Skin of body (tissue), 2 donors: ENCODE results near the gene TAF9B. TPM values are rescaled to one million over a fixed set of nuclear protein-coding genes. Genes with fewer than 3 reads are reported as not detected.
"Not testable (repeated sequence)": the region's sequence is repeated elsewhere in the genome, so short reads cannot be mapped to it uniquely, and the experiment has no call there.

Source experiments
- DNase-seq: peaks from one replicate; lab custom pipeline; 2025; lab: John Stamatoyannopoulos, UW
- total RNA-seq: library from RNA; depleted of rRNA; stranded (reverse); fragments of >200 nt; gene quantifications from one replicate; pipeline ENCODE4 v1.2.3, GENCODE V29; 2014

The TAF9B gene
- total RNA-seq, 1 donor from 2014 or later, result 22.4 TPM

DNA sequence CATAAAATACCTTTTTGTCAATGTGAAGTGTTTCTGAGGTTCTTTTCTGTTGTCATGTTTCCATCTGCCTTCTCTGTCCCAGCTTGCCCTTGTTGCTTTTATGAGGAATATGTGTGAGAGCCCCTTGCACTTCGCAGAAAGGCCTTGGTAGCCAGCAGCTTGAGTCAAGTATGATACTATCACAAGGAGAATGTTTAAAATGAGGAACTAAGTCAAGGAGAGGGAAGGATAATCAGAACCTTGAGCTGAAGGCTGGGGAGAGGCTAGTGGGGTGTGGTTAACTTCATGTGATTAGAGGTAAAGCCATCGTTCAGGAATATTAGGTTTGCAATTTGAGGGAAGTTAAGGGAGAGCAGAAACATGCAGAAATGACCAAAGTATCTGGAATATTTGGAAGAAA, 22.7 kb downstream of the TAF9B start:
- no peak for DNase-seq

DNA sequence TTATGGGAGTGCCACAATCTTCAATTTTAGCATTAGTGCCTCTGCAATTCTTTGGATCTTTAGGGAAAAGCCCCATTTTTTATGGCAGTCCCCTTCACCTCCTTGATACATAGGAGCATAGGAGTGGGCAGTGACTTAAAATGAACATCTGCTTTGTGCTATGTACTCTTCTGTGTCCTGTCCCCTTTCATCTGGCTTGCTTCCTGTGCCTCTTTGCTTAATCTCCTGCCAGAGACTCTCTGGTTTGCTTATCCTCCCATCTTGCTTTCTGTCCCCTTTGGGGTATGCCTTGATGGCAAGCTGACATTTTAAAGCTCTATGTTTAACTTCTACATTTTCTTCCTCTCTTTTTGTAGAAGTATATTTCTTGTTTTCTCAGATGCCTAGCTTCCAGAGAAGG, 23.1 kb downstream of the TAF9B start:
- DNase-seq, result no peak

DNA sequence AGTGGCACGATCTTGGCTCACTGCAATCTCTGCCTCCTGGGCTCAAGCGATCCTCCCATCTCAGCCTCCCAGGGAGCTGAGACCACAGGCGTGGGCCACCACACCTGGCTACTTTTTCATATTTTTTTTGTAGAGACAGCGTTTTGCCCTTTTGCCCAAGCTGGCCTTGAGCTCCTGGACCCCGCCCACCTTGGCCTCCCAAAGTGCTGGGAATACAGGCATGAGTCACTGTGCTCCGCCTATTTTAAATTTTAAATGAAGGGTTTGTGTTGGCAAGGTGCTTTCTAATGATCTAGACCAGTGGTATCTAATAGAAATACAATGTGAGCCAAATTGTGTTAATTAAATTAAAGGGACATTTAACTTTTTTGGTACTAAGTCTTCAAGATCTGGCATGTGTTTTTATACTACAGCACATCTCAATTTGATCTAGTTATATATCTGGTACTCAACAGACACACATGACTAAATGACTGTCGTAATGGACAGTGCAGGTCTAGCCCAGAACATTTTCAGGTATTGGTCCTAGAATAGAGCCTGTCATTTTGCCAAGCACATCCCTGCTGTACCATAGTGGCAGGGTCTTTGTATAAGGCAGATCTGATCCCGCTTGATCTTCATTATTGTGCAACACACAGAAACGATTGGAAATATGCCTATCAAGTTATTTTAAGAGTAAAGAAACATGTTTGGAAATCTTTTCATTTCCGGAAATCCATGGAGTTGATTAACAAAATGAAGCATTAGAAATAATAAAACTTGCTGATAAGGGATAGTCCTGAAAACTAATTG, 28.1 kb downstream of the TAF9B start:
- no peak for DNase-seq

DNA sequence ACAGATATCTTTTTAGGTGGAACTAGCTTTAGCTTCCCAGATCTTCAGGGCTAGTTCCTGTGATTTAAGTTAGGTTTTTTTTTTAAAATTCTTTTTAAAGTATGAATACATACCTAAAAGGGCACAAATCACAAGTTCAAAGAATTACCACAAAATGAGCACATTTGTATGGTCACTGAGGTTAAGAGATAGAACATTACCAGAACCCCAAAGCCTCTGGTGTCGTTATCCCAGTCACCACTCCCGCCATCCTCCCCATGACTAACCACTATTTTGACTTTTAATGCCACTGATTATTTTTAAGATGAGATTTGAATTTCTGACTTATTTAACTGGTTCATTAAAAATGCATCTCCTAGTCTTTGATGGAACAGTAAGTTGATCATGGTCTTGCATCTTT, 30.0 kb downstream of the TAF9B start:
- no peak for DNase-seq

DNA sequence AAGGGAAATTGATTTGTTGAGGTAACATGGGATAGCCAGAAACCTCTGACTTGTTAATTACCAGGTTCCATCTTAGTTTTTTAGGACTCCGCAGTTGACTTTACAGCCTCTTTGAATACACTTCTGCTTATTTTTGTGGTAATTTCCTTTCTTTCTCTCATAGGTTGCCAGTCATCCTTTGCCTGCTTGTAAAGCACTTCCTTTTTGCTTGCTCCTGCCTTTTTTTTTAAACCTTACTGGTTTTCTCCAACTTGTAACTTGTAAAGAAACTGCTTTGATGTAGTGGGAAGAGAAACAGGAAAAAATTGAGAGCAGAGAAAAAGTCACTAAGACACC, 32.8 kb downstream of the TAF9B start:
- DNase-seq, result no peak

DNA sequence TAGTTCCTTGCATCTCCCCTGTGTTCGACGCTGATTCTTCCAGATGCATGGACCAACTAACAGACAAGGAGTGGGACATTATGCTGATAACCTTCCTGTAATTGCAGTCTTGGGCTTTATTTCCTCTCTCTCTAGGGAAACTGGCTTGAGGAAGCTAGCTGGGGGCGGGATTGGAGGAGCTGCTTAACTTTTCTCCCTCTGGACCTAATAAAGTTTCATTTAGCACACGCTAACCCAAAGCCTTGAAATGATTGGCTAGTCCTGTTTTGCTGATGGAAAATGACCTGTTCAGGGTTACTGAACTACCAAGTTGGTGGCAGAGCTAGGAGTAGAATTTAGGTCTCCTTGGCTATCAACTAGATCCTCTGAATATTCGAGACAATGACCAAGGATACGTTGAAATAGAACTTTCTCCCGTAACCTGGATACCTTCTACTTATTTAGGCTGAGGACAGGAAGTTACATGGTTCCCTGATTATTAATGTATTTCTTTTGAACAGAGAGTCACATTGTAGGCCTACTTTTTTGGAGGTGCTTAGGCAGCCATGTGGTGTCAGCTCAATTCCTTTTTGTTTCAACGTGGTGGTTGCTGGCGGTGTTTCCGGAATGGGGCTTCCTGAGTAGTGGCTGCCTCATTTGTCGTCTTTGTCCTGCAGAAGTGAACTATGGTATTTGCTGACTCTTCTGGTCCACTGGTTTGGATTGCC, 33.4 kb downstream of the TAF9B start:
- no peak for DNase-seq

DNA sequence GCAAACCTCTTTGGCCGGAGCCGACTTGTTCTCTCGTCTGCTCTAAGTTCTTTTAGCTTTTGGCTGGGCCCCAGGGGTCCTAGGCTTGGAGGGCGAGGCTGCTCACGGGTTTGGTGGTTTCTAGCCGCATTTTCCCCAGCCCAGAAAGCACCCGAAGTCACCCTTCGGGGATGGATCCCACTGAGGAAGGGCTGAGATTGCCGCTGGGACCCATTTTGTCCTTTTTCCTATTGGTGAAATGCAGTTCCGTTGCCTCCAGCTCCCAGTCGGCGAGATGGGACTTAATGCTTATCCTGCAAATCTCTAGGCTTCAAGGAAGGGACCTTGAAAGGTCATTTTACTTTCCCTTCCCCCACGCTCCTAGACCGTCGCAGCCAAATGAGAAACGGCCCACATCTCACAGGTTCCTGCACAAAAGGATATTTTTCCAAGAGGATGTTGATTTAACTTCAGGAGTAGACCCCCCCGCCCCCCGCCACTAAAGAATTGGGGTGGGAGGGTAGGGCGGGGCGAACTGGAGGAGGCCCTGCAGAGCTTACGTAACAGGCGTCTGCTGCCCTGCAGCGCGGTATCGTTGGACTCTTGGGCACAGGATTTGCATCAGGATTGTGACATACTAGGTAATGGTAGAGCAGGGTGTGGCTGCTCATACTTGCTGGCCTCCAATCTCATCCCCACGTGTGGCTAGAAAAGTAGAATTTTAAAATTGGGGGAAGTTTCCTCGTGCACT, 34.8 kb downstream of the TAF9B start:
- DNase-seq, result no peak

DNA sequence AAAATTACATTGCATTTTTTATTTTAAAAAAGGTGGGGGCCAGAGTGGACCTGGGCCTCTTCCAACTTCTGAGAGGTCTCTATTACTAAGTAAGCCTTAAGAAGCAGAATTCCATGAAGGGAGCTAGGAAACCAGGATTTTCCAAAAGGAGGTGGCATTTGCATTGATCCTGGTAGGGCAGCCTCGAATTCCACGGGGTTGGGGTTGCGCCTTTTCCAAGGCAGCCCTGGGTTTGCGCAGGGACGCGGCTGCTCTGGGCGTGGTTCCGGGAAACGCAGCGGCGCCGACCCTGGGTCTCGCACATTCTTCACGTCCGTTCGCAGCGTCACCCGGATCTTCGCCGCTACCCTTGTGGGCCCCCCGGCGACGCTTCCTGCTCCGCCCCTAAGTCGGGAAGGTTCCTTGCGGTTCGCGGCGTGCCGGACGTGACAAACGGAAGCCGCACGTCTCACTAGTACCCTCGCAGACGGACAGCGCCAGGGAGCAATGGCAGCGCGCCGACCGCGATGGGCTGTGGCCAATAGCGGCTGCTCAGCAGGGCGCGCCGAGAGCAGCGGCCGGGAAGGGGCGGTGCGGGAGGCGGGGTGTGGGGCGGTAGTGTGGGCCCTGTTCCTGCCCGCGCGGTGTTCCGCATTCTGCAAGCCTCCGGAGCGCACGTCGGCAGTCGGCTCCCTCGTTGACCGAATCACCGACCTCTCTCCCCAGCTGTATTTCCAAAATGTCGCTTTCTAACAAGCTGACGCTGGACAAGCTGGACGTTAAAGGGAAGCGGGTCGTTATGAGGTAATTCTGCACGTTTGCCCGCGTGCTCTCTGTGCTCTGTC, 35.6 kb downstream of the TAF9B start, which contains the start of gene PGK1:
Gene PGK1 (plus strand): TSS at position 626 of the 824 bp plus-strand sequence. CDS start 93 bp downstream, at position 719.
- peak; percentile 95 for DNase-seq

DNA sequence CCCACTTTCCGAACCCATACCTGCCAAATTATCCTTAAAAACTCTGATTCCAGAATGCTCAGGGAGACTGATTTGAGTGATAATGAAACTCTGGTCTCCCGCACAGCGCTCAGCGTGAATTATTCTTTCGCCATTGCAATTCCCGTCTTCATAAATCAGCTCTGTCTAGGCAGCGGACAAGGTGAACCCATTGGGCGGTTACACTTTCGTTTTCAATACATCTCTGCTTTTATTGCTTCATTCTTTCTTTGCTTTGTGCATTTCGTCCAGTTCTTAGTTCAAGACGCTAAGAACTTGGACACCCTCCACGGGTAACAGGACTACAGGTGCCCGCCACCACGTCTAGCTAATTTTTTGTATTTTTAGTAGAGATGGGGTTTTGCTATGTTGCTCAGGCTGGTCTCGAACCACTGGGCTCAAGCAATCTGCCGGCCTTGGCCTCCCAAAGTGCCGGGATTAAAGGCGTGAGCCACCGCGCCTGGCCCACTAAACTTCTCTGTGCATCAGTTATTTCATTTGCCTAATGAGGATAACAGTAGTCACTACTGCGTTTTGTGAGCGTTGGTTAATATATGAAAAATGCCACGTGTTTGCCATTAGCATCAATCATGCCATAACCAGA, 36.3 kb downstream of the TAF9B start:
- DNase-seq, result no peak

DNA sequence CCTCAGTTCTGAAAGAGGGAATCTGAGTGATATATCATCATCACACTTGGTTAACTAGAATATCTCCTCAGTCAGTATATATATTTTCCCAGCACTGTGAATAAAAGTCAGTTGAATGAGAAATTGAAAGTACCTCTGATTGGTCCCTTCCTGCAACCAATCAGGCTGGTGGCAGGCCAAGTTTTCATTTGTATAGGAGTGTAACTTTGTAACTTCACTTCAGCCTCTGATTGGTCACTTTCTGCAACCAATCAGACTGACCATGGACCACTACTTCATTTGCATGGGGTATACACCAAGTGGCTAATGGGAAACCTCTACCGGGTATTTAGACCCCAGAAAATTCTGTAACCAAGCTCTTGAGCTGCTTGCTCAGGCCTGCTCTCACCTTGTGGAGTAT, 37.4 kb downstream of the TAF9B start:
- DNase-seq, result no peak

DNA sequence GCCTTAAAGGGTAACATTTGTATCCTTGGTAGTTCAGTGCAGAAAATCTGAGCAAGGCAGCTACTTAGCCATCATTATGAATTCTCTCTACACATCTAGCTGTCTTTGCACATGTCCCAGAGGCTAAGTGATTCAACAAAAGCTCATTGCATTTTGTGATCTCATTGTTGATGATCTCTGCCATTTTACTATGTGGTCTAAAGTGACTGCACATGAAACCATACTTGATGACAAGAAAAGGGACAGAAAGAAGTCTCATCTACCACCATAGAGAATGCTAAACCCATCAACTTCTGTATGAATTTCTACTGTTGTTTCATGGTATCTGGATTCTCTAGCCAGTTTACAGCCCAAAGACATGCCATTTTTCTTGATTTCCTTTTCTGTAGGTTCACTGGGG, 41.3 kb downstream of the TAF9B start:
- no peak for DNase-seq

DNA sequence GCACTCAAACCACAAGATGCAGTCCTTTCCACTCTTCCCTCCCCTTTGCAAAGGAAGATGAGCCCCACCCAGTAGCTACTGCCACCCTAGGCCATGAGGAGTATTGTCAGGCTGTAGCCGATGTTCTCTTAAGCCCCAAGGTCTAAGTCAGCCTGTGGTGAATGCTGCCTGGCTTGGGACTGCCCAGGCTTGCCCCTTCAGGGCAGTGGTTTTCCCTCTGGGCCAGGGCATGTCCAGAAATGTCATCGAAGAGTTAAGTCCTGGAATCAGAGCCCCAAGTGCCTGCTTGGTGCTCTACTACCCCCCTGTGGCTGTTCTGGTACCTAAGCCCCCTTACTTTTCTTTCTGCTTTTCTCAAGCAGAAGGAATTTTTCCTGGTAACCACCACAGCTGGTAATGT, 47.2 kb downstream of the TAF9B start:
- DNase-seq, result no peak

DNA sequence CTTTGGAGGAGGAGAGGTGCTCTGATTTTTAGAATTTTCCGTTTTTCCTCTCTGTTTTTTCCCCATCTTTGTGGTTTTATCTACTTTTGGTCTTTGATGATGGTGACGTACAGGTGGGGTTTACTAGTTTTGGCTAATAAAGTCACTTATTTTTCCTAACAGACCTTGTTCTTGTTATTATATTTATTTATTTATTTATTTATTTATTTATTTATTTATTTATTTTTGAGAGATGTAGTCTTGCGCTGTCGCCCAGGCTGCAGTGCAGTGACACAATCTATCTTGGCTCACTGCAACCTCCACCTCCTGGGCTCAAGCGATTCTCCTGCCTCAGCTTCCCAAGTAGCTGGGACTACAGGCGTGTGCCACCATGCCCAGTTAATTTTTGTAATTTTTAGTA, 58.0 kb downstream of the TAF9B start:
- not testable (repeated sequence) for DNase-seq

Other genes with a start within 250 kb of the TAF9B start
- gene MAGT1, start 244.2 kb downstream of the TAF9B start, total RNA-seq, result 82.8 TPM
- 231 TPM for gene COX7B, start 240.2 kb downstream of the TAF9B start, total RNA-seq
- 20.4 TPM for gene ATP7A, start 229.0 kb downstream of the TAF9B start, total RNA-seq
- not detected for gene PGAM4, start 170.0 kb downstream of the TAF9B start, total RNA-seq
- 83.6 TPM for gene PGK1, start 35.4 kb downstream of the TAF9B start, total RNA-seq
- 6.6 TPM for gene CYSLTR1, start 188.0 kb upstream of the TAF9B start, total RNA-seq